ENCODE data around the gene SLC35F6. TPM values are rescaled to one million over a fixed set of nuclear protein-coding genes. Genes with fewer than 3 reads are reported as not detected.

The SLC35F6 gene
- total RNA-seq, 1 experiment from 2014 or later, result 33.9 TPM

DNA sequence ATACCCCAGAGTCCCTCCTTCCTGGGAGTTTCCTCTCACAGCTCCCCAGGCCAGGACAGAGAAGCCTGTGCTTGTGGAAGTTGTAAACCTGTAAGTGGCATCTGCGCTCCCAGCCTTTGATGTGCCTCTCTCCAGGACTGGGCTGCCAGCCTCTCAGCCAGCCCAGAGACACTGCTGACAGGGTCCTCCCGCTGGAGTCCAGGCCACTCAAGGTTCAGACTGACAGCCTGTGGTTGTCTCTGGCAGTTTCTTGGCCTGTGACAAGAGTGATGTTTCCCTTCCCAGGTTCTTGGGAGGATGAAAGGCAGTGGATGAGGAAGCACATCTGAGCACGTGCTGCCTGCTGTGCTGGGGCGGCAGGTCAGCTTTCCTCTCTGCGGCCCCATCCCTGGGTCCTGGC is 3.0 kb downstream of the SLC35F6 start:
- intact Hi-C loops (cut with micrococcal nuclease), result no loop called here
- Histone ChIP-seq H3K4me1 (ENCODE audit: insufficient read depth, low read length) (peaks cover 32% of the 10 kb centered on the region), H3K79me2 (ENCODE audit: low read length) (peaks cover 82% of the 10 kb centered on the region), H3K9ac (ENCODE audit: low read length) (no peak overlapping the region), H3K27me3 (ENCODE audit: low read length) (no peaks in the 10 kb centered on the region), H2AFZ (ENCODE audit: low read length) (no peak overlapping the region), H3K4me2 (ENCODE audit: low read length) (no peak overlapping the region), H3K36me3 (ENCODE audit: low read depth, low read length) (peaks cover 3% of the 10 kb centered on the region; the same call in 1 of the 2 replicates), H3K4me3 (ENCODE audit: low read length) (no peak overlapping the region), H3K9me3 (ENCODE audit: low read length) (no peaks in the 10 kb centered on the region), H3K9me2 (replicated peaks; ENCODE audit: low read length) (no peaks in the 10 kb centered on the region), H3F3A (ENCODE audit: low read length, unreplicated experiment) (no peaks in the 10 kb centered on the region), H3K27ac (ENCODE audit: low read length) (no peak overlapping the region), H4K20me1 (ENCODE audit: low read length) (peaks cover 16% of the 10 kb centered on the region)
- no peak for TF ChIP-seq EZH2phosphoT487 (IDR thresholded peaks at IDR 0.05; ENCODE audit: borderline replicate concordance, low read length)
- DNase-seq (no peak), ATAC-seq (no peak)
- no TSS peak for BruUV-seq (replicated peaks)
- POLR2A ChIA-PET (ENCODE audit: unreplicated experiment), result no interaction called here
- CTCF ChIA-PET, result no interaction called here

GRCh38 chr2:26767894-26768487 is 3.9 kb downstream of the SLC35F6 start:
- TF ChIP-seq CTCF (conservative IDR thresholded peaks at IDR 0.05; ENCODE audit: low read depth, low read length) (no peak), EZH2 (IDR thresholded peaks at IDR 0.05; ENCODE audit: low read length, unreplicated experiment) (no peak), EZH2phosphoT487 (IDR thresholded peaks at IDR 0.05; ENCODE audit: borderline replicate concordance, low read length) (no peak)
- ATAC-seq (no peak), DNase-seq (no peak)
- no TSS peak for BruUV-seq (replicated peaks)
- Histone ChIP-seq H3K36me3 (ENCODE audit: low read depth, low read length) (peaks cover 3% of the 10 kb centered on the region; the same call in 1 of the 2 replicates), H3K27me3 (ENCODE audit: low read length) (no peaks in the 10 kb centered on the region), H3K4me2 (ENCODE audit: low read length) (no peak overlapping the region), H2AFZ (ENCODE audit: low read length) (no peak overlapping the region), H3F3A (ENCODE audit: low read length, unreplicated experiment) (no peaks in the 10 kb centered on the region), H3K9me2 (replicated peaks; ENCODE audit: low read length) (no peaks in the 10 kb centered on the region), H3K27ac (ENCODE audit: low read length) (no peak overlapping the region), H3K9ac (ENCODE audit: low read length) (no peak overlapping the region), H4K20me1 (ENCODE audit: low read length) (peaks cover 24% of the 10 kb centered on the region), H3K79me2 (ENCODE audit: low read length) (peaks cover 89% of the 10 kb centered on the region), H3K4me3 (ENCODE audit: low read length) (no peak overlapping the region), H3K9me3 (ENCODE audit: low read length) (no peaks in the 10 kb centered on the region), H3K4me1 (ENCODE audit: insufficient read depth, low read length) (peaks cover 40% of the 10 kb centered on the region)
- intact Hi-C loops (cut with micrococcal nuclease), result no loop called here
- CTCF ChIA-PET, result no interaction called here
- POLR2A ChIA-PET (ENCODE audit: unreplicated experiment), result no interaction called here

GRCh38 chr2:26768759-26769088 is 4.6 kb downstream of the SLC35F6 start:
- Histone ChIP-seq H2AFZ (ENCODE audit: low read length) (no peak overlapping the region), H3K4me3 (ENCODE audit: low read length) (no peak overlapping the region)
- intact Hi-C loops (cut with micrococcal nuclease), result no loop called here

More at GRCh38 chr2:26768759-26769088, 4.6 kb downstream of the SLC35F6 start:
- no TSS peak for BruUV-seq (replicated peaks)
- H3F3A ChIP-seq (ENCODE audit: low read length, unreplicated experiment), result no peaks in the 10 kb centered on the region
- DNase-seq (no peak), ATAC-seq (no peak)
- H4K20me1 ChIP-seq (ENCODE audit: low read length), result peaks cover 24% of the 10 kb centered on the region
- peaks cover 37% of the 10 kb centered on the region for H3K4me1 ChIP-seq (ENCODE audit: insufficient read depth, low read length)
- H3K9ac ChIP-seq (ENCODE audit: low read length), result no peak overlapping the region
- peaks cover 3% of the 10 kb centered on the region; the same call in 1 of the 2 replicates for H3K36me3 ChIP-seq (ENCODE audit: low read depth, low read length)
- TF ChIP-seq CTCF (conservative IDR thresholded peaks at IDR 0.05; ENCODE audit: low read depth, low read length) (no peak), EZH2phosphoT487 (IDR thresholded peaks at IDR 0.05; ENCODE audit: borderline replicate concordance, low read length) (no peak), EZH2 (IDR thresholded peaks at IDR 0.05; ENCODE audit: low read length, unreplicated experiment) (no peak)
- H3K27ac ChIP-seq (ENCODE audit: low read length), result no peak overlapping the region
- H3K9me2 ChIP-seq (replicated peaks; ENCODE audit: low read length), result no peaks in the 10 kb centered on the region
- peaks cover 88% of the 10 kb centered on the region for H3K79me2 ChIP-seq (ENCODE audit: low read length)
- ChIA-PET POLR2A (ENCODE audit: unreplicated experiment) (no interaction called here), CTCF (no interaction called here)
- H3K9me3 ChIP-seq (ENCODE audit: low read length), result no peaks in the 10 kb centered on the region
- H3K4me2 ChIP-seq (ENCODE audit: low read length), result no peak overlapping the region
- no peaks in the 10 kb centered on the region for H3K27me3 ChIP-seq (ENCODE audit: low read length)
